Heart left ventricle (tissue), 16 donors: ENCODE data around the gene PIP5KL1. TPM values are rescaled to one million over a fixed set of nuclear protein-coding genes. Genes with fewer than 3 reads are reported as not detected.
A peak's percentile ranks its signal among the peaks of the same experiment; 100 is the strongest.

Source experiments
- ATAC-seq, 4 donors: fragments of 200-7000 bp; cut with Tn5 transposase; one replicate each; pipeline ENCODE4 v1.9.1; 2020 to 2022; ENCODE audit warnings: moderate library complexity in 4 of 4, mild to moderate bottlenecking in 3 of 4, moderate number of reproducible peaks in 1 of 4
- DNase-seq, 5 donors: peaks; one replicate each; pipeline ENCODE4 v3.0.0-alpha.2; 2020
- H3K27ac ChIP-seq, 12 donors: fragments of 200-600 bp; sonication (generic) in 4 of 12; one replicate each; pipeline versions ENCODE4 v1.5.0 to v1.8.0; 2016 to 2022; ENCODE audit warnings: mild to moderate bottlenecking in 2 of 12
- H3K27me3 ChIP-seq, 9 donors: fragments of 200-600 bp; sonication (generic) in 2 of 9; one replicate each; pipeline versions ENCODE4 v1.5.1 to v1.8.0; 2016 to 2022; ENCODE audit warnings: mild to moderate bottlenecking in 3 of 9
- H3K36me3 ChIP-seq, 9 donors: fragments of 200-600 bp; sonication (generic) in 2 of 9; one replicate each; pipeline versions ENCODE4 v1.5.0 to v1.8.0; 2018 to 2022; ENCODE audit warnings: mild to moderate bottlenecking in 2 of 9
- H3K4me1 ChIP-seq, 12 donors: fragments of 200-600 bp; sonication (generic) in 4 of 12; one replicate each; pipeline versions ENCODE4 v1.5.0 to v1.8.0; 2016 to 2022; ENCODE audit warnings: mild to moderate bottlenecking in 3 of 12
- H3K4me3 ChIP-seq, 12 donors: fragments of 200-600 bp; sonication (generic) in 4 of 12; one replicate each; pipeline versions ENCODE4 v1.5.0 to v1.8.0; 2017 to 2022; ENCODE audit warnings: mild to moderate bottlenecking in 9 of 12, moderate library complexity in 4 of 12
- H3K9me3 ChIP-seq, 12 donors: fragments of 200-600 bp; sonication (generic) in 4 of 12; one replicate each; pipeline versions ENCODE4 v1.5.0 to v1.8.0; 2016 to 2022; ENCODE audit warnings: mild to moderate bottlenecking in 1 of 12
- POLR2A ChIP-seq, 2 donors: fragments of 450-650 bp; IDR thresholded peaks; one replicate each; pipeline ENCODE4 v1.6.1; 2017; ENCODE audit warnings: antibody characterized with exemption in 2 of 2, mild to moderate bottlenecking in 2 of 2, moderate library complexity in 2 of 2
- WGBS, 4 donors: extraction: QIAGEN DNeasy Blood & Tissue Kit in 2 of 4; methylation state at CpG; one replicate each; pipeline versions ENCODE4 v1.1.5 to v1.1.7; 2013 to 2018; 5-methylcytosine and 5-hydroxymethylcytosine counted together
- intact Hi-C, 10 donors: fragments of 100-400 bp; cut with DNase I; formaldehyde crosslinking; loops; one replicate each; pipeline versions ENCODE4 v1.11.1 to v1.14.2; 2022
- long read RNA-seq, 3 donors: library from polyadenylated mRNA; unstranded; transcript quantifications; one replicate each; pipeline ENCODE4 v2.0.0, GENCODE V29; 2020 to 2021
- polyA plus RNA-seq, 2 donors: library from polyadenylated mRNA; stranded (reverse); fragments of 200-250 nt; gene quantifications; one replicate each; pipeline ENCODE4 v1.2.3, GENCODE V29; 2013
- total RNA-seq, 9 donors: library from RNA; depleted of rRNA in 2 of 9; stranded (reverse); fragments of >200 nt in 2 of 9; fragmentation: NEBNext Ultra II Directional in 3 of 9; extraction: Animal tissue kit (Norgen Biotek cat#: 25700) in 3 of 9; gene quantifications; one replicate each; pipeline versions ENCODE4 v1.1.0 to v1.2.4, GENCODE V29; 2016 to 2023
- TF ChIP-seq, protein P1 (sequence below), 12 donors: fragments of 200-600 bp; sonication (generic) in 4 of 12; IDR thresholded peaks; one replicate each; pipeline versions ENCODE4 v1.5.0 to v1.8.0; 2018 to 2022; ENCODE audit warnings: antibody characterized with exemption in 12 of 12, mild to moderate bottlenecking in 5 of 12
- donor health status: ischemic (EF 13 %, LVEDD 7.1; RV severe dilation, severe dysfunction).
- donor health status: healthy with polysubstance abuse.
- donor health status: DM: no; HTN: yes; CAD: no.
- donor health status: DM: no; HTN: no; CAD: no.
- donor health status: ischemic (EF 25% LVEDD 6.9; RV normal size, moderate dysfunction).
- donor health status: ischemic (EF 25% LVEDD 5.7; RV mildly dilated, moderate dysfunction).
- donor health status: healthy.
- donor health status: DM: yes; HTN: yes; CAD: no.
- donor health status: ischemic (EF 35%, LVEDD 5.7; RV mildly dilated, moderate dysfunction).
- donor health status: nonischemic (EF 11% LVEDD 7.7; RV severe dilation, severe dysfunction).
- donor health status: DM: yes; HTN: yes; CAD: no.
- donor health status: PGD.
- donor health status: ischemic (EF 29% LVEDD 5.4; RV normal size, mild dysfunction).
- donor health status: nonischemic (EF 23%, LVEDD 6.1; RV moderate dilation, normal function).

The PIP5KL1 gene, protein sequence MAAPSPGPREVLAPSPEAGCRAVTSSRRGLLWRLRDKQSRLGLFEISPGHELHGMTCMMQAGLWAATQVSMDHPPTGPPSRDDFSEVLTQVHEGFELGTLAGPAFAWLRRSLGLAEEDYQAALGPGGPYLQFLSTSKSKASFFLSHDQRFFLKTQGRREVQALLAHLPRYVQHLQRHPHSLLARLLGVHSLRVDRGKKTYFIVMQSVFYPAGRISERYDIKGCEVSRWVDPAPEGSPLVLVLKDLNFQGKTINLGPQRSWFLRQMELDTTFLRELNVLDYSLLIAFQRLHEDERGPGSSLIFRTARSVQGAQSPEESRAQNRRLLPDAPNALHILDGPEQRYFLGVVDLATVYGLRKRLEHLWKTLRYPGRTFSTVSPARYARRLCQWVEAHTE
- total RNA-seq (under 1 TPM in 7 of 9 donors, not detected in 2; 0.33 to 0.77 (median 0.51) TPM), polyA plus RNA-seq (under 1 TPM; 0.12 to 0.15 TPM)
- long read RNA-seq, donor 1: 0 reads
- long read RNA-seq, donor 2, partial matches to known transcripts: 0 of 1 reads
- long read RNA-seq, donor 2, other reads (novel, unspliced or antisense): 1 of 1 reads
- long read RNA-seq, donor 3: 0 reads

DNA sequence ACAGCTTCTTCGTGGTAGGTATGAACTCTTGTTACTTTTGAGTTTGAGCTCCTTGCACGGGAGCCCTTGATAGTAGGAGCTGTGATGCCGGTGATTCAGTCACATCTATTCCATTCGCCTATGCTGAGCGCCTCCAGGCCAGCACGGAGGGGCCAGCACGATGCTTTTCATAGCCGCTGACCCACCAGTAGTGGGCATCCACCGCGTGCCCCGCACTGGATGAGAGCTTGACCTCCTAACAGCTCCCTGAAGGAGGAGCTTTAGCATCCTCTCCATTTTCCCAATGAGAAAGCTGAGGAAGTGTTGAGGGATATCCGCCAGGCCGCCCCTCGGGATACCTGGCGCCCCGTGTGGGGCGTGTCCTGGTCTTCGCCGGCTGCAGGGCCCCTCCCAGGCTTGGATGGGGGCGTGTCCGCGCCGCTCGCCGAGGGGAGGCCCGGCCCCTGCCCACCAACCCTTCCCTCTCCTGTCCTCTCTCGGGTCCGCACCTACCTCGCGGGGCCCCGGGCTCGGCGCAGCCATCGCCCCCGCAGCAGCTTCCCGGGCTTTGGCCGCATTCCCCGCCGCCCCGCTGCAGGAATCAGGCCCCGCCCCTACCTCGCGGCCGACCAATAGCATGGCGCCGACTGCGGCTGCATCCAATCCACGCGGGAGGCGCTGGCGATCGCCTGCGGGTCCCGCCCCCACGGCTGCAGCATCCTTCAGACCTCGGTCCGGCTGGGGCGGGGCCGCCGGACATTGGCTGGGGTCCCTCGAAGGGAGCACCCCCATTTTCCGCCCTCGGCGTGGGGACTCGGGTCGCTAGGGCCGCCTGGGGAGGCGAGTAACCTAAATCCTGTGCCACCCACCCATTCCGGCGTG lies at the start of gene PIP5KL1:
Gene PIP5KL1, minus strand, starts transcription at position 547 of the 861 bp plus-strand sequence. Its CDS starts 25 bp downstream, at position 522.
- ATAC-seq (peak; percentile 66 to 91 (median 89)), DNase-seq (peak; percentile 85 to 90 (median 87))
- WGBS, 4 donors: 1 to 4% (median 3%) methylated on average over 24 to 70 of the region's 70 CpGs
- intact Hi-C loops: no loop called here
- H3K27me3 ChIP-seq: peaks cover 9 to 42% (median 26%) of the 10 kb centered on the region in 9 donors
- no peak within 1 kb of the TSS for H3K27ac ChIP-seq
- H3K4me1 ChIP-seq: peaks cover 0 to 46% (median 27%) of the 10 kb centered on the region in 12 donors
- peak in 1 of 2 donors; percentile 6 for TF ChIP-seq POLR2A (IDR thresholded peaks at IDR 0.05)
- TF ChIP-seq, protein P1, sequence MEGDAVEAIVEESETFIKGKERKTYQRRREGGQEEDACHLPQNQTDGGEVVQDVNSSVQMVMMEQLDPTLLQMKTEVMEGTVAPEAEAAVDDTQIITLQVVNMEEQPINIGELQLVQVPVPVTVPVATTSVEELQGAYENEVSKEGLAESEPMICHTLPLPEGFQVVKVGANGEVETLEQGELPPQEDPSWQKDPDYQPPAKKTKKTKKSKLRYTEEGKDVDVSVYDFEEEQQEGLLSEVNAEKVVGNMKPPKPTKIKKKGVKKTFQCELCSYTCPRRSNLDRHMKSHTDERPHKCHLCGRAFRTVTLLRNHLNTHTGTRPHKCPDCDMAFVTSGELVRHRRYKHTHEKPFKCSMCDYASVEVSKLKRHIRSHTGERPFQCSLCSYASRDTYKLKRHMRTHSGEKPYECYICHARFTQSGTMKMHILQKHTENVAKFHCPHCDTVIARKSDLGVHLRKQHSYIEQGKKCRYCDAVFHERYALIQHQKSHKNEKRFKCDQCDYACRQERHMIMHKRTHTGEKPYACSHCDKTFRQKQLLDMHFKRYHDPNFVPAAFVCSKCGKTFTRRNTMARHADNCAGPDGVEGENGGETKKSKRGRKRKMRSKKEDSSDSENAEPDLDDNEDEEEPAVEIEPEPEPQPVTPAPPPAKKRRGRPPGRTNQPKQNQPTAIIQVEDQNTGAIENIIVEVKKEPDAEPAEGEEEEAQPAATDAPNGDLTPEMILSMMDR (IDR thresholded peaks at IDR 0.05): peak in 1 of 12 donors; percentile 21
- peaks cover 0 to 12% (median 2%) of the 10 kb centered on the region in 9 donors for H3K36me3 ChIP-seq
- H3K9me3 ChIP-seq: no peaks in the 10 kb centered on the region
- H3K4me3 ChIP-seq: peak within 1 kb of the TSS; percentile 37 to 72 (median 55)

DNA sequence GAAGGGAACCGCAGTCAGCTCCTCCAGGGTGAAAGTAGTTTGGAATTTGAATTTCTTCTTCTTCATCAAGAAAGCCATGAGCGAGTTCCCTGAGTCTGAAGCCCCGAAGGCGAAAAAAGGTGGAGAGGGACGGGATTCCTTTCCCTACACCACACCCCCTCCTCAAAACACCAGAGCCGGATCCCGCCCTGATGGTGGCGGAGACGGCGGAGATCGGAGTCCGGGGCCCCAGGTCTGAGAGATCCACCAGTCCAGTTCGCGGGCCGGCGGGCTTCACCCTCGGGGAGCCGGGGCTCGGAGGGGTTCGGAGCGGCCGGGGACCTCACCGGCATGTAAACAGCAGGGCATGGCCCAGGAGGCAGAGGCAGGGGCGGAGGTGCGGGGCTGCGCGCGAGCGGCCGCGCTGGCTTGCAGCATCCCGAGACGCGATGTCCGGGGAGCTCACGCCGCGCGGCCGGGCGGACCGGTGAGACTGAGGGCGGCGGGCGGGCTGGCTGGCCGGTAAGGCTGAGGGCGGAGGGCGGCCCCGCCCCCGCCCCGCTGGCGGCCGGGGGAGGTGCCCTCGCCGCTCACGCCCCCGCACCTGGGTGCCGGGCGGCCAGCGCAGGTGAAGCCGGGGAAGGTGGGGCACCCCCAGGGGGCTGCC lies 49.6 kb upstream of the PIP5KL1 start:
- H3K9me3 ChIP-seq: no peaks in the 10 kb centered on the region
- H3K4me3 ChIP-seq: peak overlapping the region; percentile 57 to 99 (median 84)
- ATAC-seq (peak in 2 of 4 donors; percentile 7 to 30), DNase-seq (peak in 3 of 5 donors; percentile 40 to 68 (median 48))
- no peaks in the 10 kb centered on the region for H3K27me3 ChIP-seq
- peaks cover 0 to 69% (median 53%) of the 10 kb centered on the region in 12 donors for H3K4me1 ChIP-seq
- no peak for TF ChIP-seq POLR2A (IDR thresholded peaks at IDR 0.05)
- TF ChIP-seq, protein P1 (IDR thresholded peaks at IDR 0.05): no peak
- intact Hi-C loops: no loop called here
- 0 to 1% (median 1%) methylated on average over 13 to 61 of the region's 61 CpGs for WGBS, 4 donors
- H3K27ac ChIP-seq: peak overlapping the region; percentile 72 to 96 (median 90)
- peaks cover 0 to 4% (median 0%) of the 10 kb centered on the region in 9 donors for H3K36me3 ChIP-seq

DNA sequence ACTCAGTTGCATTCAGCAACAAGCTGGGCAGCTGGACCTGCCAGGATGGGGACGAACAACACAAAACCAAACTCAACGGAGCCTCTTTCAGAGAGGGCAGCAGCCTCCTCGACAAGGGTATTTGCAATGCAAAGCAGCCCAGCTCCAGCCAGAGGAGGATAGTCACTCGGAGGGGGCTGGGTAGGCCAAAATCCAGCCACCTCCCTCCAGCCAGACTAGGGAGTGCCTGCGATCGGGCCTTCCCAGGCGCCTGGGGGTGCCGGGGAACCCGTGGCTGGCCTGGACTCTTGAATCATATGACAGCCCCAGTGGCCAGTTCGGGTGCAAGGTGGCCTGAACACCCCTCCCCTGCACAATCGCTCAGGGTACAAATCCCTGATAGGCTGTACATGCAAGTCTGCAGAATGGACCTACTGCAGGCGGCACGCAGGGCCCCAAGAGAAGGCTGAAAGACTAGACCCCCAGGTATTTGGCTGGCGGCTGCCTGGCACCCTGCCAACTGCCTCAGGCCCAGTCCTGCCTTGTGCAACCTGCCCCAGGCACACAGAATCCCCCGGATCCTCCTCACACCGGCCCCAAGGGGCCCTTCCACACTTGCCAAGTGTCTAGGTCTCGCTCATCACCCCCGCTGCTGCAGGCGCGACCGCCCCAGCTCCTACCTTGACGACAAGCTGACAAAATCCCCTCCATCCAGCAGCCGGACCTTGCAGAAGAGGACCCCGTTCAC lies 48.9 kb upstream of the PIP5KL1 start:
- peak in 3 of 5 donors; percentile 54 to 73 (median 69) for DNase-seq
- intact Hi-C loops: no loop called here
- 6 to 12% (median 11%) methylated on average over 13 to 24 of the region's 24 CpGs for WGBS, 4 donors

More for the DNA sequence above, 48.9 kb upstream of the PIP5KL1 start:
- Histone ChIP-seq H3K36me3 (peaks cover 0 to 4% (median 0%) of the 10 kb centered on the region in 9 donors), H3K9me3 (no peaks in the 10 kb centered on the region), H3K4me3 (peak overlapping the region; percentile 57 to 99 (median 84)), H3K27ac (peak overlapping the region in 11 of 12 donors; percentile 72 to 96 (median 91)), H3K27me3 (no peaks in the 10 kb centered on the region), H3K4me1 (peaks cover 0 to 76% (median 60%) of the 10 kb centered on the region in 12 donors)
- no peak for TF ChIP-seq POLR2A (IDR thresholded peaks at IDR 0.05)
- TF ChIP-seq, protein P1 (IDR thresholded peaks at IDR 0.05): no peak
- peak; percentile 3 to 28 (median 9) for ATAC-seq
